HUES48 (cell line): ENCODE data around the gene GPR35.

ENCODE experiments used
- H3K27ac ChIP-seq: one replicate; pipeline ENCODE4 v1.7.0; 2013; ENCODE audit warnings: low read depth, low read length, inconsistent platforms
- H3K27me3 ChIP-seq: 2 replicates; pipeline ENCODE4 v1.6.1; 2013; ENCODE audit warnings: mild to moderate bottlenecking, low read length; ENCODE audit not compliant: control insufficient read depth, insufficient read depth
- H3K36me3 ChIP-seq: 2 replicates; pipeline ENCODE4 v1.6.1; 2013; ENCODE audit warnings: low read length; ENCODE audit not compliant: control insufficient read depth, insufficient read depth
- H3K4me1 ChIP-seq: 2 replicates; pipeline ENCODE4 v1.6.1; 2013; ENCODE audit warnings: mild to moderate bottlenecking, low read length; ENCODE audit not compliant: control insufficient read depth, insufficient read depth
- H3K4me3 ChIP-seq: 2 replicates; pipeline ENCODE4 v1.5.1; 2013; ENCODE audit warnings: mild to moderate bottlenecking, low read depth, low read length
- H3K9ac ChIP-seq: 2 replicates; pipeline ENCODE4 v1.6.1; 2013; ENCODE audit warnings: mild to moderate bottlenecking, low read depth, low read length, moderate library complexity
- H3K9me3 ChIP-seq: 2 replicates; pipeline ENCODE4 v1.6.1; 2013; ENCODE audit warnings: low read length; ENCODE audit not compliant: control insufficient read depth, insufficient read depth

The GPR35 gene

DNA sequence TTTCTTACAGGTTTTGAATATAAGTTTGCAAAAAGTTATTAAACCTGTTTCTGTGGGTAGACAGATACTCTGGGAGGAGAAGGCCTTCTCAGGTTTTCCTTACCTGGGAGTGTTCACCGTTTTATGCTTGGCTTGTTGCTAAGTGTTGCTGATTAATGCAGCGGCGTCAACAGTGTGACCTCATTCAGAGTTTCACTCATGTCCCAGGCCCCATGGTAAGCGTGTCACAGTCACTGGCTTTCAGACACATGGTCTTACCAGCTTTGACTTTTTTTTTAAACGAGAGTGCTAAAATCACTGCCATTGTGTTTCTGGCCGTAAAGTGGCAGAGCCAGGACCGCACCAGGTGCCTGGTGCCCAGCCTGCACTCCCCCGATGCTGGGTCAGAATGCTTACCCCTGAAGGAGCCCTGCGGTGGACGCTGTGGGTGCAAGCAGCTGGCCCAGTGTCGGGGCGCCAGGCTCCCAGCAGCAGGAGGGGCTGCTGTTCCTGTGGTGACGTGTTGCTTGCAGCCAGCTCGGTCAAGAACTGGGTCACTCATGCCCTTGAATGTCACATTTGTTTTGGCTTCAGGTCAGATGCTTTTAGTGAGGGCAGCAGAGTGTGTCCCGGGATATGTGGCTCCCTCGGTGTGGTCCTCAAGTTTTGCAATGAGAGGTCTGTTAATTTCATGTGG is 35.3 kb upstream of the GPR35 start:
- H3K4me1 ChIP-seq = peaks cover 11% of the 10 kb centered on the region
- no peak overlapping the region for H3K4me3 ChIP-seq
- no peaks in the 10 kb centered on the region for H3K27me3 ChIP-seq
- H3K36me3 ChIP-seq = peaks cover 27% of the 10 kb centered on the region
- H3K27ac ChIP-seq = no peak overlapping the region
- no peak overlapping the region for H3K9ac ChIP-seq
- no peaks in the 10 kb centered on the region for H3K9me3 ChIP-seq

DNA sequence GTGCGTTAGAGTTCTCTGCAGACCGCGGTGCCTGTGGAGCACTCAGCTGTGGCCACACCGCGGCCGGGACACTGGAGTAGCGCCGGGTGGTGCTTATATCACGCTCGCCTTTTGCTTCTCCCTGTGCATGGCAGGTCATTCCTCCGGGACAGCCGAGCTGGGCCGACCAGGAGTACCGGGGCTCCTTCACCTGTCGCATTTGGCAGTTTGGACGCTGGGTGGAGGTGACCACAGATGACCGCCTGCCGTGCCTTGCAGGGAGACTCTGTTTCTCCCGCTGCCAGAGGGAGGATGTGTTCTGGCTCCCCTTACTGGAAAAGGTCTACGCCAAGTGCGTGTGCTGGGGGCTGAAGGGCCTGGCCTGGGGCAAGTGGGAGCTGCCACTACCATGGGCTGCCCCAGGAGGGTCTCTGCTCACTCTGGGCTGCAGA is 34.6 kb upstream of the GPR35 start:
- Histone ChIP-seq H3K27ac (no peak overlapping the region), H3K36me3 (peaks cover 27% of the 10 kb centered on the region), H3K9ac (no peak overlapping the region)

DNA sequence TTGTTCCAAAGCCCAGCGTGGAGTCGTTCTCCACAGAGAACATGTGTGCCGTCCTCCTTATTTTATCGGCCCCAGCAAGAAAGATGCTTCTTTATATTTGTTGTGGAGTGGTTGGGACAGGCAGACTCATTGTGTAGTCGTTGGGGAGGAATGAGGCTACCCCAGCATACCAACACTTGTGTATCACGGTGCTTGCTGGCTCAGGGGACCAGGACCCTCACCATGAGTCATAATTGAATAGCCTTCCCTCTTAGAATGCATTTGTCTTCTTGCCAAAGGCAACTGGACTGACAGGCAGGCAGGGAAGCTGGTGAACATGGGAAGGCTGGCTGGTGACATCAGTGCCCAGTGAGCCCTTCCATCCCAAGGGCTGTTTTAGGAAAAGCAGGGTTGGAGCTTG is 34.1 kb upstream of the GPR35 start:
- no peaks in the 10 kb centered on the region for H3K9me3 ChIP-seq
- H3K27me3 ChIP-seq = no peaks in the 10 kb centered on the region
- H3K9ac ChIP-seq = no peak overlapping the region
- H3K4me1 ChIP-seq = 0 out of 2 replicates have a peak, but pooled peaks cover 5% of the 10 kb centered on the region
- no peak overlapping the region for H3K27ac ChIP-seq
- no peak overlapping the region for H3K4me3 ChIP-seq
- peaks cover 32% of the 10 kb centered on the region for H3K36me3 ChIP-seq

More for the DNA sequence above, 34.6 kb upstream of the GPR35 start:
- 0 out of 2 replicates have a peak, but pooled peaks cover 5% of the 10 kb centered on the region for H3K4me1 ChIP-seq
- H3K9me3 ChIP-seq = no peaks in the 10 kb centered on the region
- H3K4me3 ChIP-seq = no peak overlapping the region
- H3K27me3 ChIP-seq = no peaks in the 10 kb centered on the region

DNA sequence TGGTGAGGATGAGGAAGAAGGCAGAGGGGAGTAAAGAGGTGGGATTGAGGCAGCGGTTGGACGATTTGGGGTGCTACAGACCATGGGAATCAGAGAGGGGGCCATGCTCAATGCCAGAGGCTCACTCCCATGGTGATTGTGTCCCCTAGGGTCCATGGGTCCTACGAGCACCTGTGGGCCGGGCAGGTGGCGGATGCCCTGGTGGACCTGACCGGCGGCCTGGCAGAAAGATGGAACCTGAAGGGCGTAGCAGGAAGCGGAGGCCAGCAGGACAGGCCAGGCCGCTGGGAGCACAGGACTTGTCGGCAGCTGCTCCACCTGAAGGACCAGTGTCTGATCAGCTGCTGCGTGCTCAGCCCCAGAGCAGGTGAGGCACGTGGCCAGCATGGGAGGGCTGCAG is 33.5 kb upstream of the GPR35 start:
- Histone ChIP-seq H3K4me3 (no peak overlapping the region), H3K36me3 (peaks cover 35% of the 10 kb centered on the region)

DNA sequence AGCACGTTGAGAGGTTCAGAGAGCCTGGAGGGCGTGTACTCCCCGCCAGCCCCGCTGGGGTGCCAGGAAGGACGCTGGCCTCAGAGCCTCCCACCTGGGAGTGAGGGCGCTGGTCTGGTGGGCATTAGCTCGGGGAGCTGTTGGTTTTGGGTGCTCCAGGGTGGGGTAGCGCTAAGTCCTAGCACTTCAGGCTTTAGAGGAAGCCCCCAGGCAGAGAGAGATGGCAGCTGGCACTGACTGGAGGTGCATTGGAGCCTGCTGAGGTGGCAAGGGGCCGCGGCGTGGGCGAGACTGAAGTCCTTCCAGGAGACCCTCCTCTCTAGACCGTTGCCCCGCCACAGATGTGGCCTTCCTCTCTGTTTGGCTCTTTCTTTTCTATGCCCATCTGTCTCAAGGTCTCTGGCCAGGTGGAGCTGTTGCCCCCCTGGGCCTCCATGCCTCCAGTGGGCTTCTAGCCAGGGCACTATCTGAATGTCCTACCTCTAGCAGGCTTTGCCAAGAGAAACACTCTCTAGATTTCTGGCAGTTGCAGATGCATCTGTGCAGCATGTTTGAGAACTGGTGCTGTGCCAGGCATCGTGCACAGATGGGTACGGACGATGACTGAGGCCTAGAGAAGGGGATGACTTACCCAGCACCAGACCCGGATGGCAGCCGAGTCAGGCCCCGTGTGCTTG is 32.1 kb upstream of the GPR35 start:
- no peak overlapping the region for H3K4me3 ChIP-seq
- H3K4me1 ChIP-seq = no peaks in the 10 kb centered on the region
- no peak overlapping the region for H3K27ac ChIP-seq
- H3K9me3 ChIP-seq = no peaks in the 10 kb centered on the region
- no peak overlapping the region for H3K9ac ChIP-seq
- H3K27me3 ChIP-seq = no peaks in the 10 kb centered on the region
- peaks cover 42% of the 10 kb centered on the region for H3K36me3 ChIP-seq

More for the DNA sequence above, 33.5 kb upstream of the GPR35 start:
- Histone ChIP-seq H3K9ac (no peak overlapping the region), H3K27ac (no peak overlapping the region), H3K4me1 (0 out of 2 replicates have a peak, but pooled peaks cover 5% of the 10 kb centered on the region), H3K9me3 (no peaks in the 10 kb centered on the region), H3K27me3 (no peaks in the 10 kb centered on the region)

DNA sequence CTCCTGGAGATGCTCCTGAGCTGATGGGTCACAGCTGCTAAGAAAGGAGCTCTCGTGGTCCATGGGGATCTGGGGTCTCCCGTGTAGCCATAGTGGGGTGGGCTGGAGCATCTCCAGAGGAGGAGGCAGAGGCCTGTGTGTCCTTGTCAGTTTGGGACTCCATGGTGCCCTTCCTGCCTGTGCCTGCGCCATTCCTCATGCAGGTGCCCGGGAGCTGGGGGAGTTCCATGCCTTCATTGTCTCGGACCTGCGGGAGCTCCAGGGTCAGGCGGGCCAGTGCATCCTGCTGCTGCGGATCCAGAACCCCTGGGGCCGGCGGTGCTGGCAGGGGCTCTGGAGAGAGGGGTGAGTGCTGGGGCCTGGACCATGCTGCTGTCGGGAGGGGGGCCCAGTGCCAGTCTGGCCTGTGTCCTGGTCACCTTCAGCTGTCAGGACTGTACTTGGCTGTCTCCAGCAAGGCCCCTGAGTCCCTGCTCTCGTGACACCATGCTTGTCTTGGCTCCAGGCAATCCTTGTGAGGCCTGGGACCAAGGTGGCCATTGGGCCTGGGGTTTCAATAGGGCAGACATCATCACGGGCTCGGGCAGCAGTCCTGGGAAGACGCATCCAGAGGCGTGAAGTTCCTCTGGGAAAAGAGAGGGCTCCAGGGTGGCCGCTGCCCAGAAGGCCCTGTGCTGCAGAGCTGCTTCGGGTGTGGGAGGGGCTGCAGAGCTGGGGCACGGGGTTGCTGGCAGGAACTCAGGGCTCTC is 31.4 kb upstream of the GPR35 start:
- Histone ChIP-seq H3K4me3 (no peak overlapping the region), H3K36me3 (peaks cover 48% of the 10 kb centered on the region), H3K27ac (no peak overlapping the region), H3K27me3 (no peaks in the 10 kb centered on the region), H3K9me3 (no peaks in the 10 kb centered on the region), H3K9ac (no peak overlapping the region), H3K4me1 (no peaks in the 10 kb centered on the region)

DNA sequence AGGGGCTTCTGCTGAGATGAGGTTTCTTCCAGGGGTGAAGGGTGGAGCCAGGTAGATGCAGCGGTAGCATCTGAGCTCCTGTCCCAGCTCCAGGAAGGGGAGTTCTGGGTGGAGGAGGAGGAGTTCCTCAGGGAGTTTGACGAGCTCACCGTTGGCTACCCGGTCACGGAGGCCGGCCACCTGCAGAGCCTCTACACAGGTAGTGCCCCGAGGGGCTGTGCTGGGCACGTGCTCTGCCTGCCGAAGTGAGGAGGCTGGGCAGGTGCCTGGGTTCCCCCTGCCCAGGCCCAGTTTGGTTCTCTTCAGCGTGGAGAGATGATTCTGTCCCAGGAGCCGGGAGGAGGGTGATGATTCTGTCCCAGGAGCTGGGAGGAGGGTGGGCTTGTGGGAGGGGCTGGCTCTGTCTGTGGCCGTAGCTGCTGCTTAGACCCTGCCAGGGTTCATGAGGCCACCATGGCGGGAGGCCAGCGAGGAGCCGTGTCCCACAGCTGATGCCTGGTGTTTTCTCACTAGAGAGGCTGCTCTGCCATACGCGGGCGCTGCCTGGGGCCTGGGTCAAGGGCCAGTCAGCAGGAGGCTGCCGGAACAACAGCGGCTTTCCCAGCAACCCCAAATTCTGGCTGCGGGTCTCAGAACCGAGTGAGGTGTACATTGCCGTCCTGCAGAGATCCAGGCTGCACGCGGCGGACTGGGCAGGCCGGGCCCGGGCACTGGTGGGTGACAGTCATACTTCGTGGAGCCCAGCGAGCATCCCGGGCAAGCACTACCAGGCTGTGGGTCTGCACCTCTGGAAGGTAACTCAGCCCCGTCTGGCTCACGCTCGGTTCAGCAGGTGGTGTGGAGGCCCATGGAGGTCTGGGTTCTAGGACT is 30.5 kb upstream of the GPR35 start:
- Histone ChIP-seq H3K27ac (no peak overlapping the region), H3K4me1 (no peaks in the 10 kb centered on the region), H3K9ac (no peak overlapping the region), H3K4me3 (no peak overlapping the region), H3K36me3 (peaks cover 52% of the 10 kb centered on the region), H3K9me3 (no peaks in the 10 kb centered on the region), H3K27me3 (no peaks in the 10 kb centered on the region)

DNA sequence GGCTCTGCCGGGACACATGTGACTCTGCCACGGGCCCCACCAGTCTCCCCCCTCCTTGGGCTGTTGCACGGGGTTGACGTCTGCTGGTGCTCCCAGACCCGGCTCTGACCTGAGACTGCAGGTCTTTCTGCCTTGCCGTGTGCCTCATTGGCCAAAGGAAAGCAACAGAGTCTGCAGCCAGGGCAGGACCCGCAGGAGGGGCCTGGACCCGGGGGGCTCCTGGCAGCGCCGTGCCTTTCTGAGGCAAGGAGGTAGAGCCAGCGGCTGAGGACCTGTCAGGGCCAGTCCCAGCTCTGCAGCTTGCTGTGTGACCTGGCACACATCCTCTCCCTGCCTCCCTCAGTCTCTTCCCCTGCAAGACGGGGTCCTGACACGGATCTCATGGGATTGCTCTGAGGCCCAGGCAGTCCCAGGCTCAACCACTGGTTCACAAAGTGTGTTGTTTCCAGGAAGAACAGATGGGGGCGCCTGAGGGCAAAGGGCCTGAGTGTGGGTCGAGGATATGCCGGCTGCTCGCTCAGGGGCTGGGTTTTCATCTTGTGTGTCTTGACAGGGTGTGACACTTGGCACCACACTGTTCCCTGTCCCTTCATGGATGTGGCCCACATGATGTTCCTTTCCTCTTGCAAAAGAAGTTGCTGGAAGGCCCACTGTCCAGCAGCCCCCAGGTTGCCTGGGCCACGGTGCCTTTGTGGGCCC is 29.8 kb upstream of the GPR35 start:
- H3K9ac ChIP-seq = no peak overlapping the region
- H3K27me3 ChIP-seq = no peaks in the 10 kb centered on the region
- peaks cover 49% of the 10 kb centered on the region for H3K36me3 ChIP-seq
- H3K4me1 ChIP-seq = no peaks in the 10 kb centered on the region
- no peak overlapping the region for H3K27ac ChIP-seq
- H3K4me3 ChIP-seq = no peak overlapping the region
- no peaks in the 10 kb centered on the region for H3K9me3 ChIP-seq

DNA sequence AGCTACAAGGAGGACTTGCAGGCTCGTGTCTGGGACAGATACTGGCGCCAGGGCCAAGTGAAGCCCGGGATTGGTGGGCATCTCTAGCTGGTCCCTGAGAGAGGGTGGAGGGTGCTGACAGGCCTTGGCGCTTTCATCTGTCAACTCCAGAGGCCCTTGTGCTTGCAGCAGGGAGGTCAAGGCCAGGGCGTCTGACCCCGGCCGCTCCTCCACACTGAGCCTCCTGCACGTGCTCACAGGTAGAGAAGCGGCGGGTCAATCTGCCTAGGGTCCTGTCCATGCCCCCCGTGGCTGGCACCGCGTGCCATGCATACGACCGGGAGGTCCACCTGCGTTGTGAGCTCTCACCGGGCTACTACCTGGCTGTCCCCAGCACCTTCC is 29.2 kb upstream of the GPR35 start:
- Histone ChIP-seq H3K27ac (no peak overlapping the region), H3K9me3 (no peaks in the 10 kb centered on the region), H3K9ac (no peak overlapping the region), H3K4me3 (no peak overlapping the region), H3K36me3 (peaks cover 44% of the 10 kb centered on the region), H3K27me3 (no peaks in the 10 kb centered on the region), H3K4me1 (no peaks in the 10 kb centered on the region)

DNA sequence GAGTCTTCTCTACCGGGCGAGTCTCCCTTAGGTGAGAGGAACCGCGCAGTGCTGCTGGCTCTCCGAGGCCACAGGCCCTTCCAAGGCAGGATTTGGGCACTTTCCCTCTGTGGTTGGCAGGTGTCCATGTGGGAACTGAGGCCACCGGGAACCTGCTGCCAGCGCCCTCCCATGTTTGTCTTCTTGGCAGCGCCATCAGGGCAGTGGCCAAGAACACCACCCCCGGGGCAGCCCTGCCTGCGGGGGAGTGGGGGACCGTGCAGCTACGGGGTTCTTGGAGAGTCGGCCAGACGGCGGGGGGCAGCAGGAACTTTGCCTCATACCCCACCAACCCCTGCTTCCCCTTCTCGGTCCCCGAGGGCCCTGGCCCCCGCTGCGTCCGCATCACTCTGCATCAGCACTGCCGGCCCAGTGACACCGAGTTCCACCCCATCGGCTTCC is 28.8 kb upstream of the GPR35 start:
- H3K27ac ChIP-seq = no peak overlapping the region
- H3K4me3 ChIP-seq = no peak overlapping the region
- H3K36me3 ChIP-seq = peaks cover 39% of the 10 kb centered on the region
- no peaks in the 10 kb centered on the region for H3K9me3 ChIP-seq
- H3K27me3 ChIP-seq = no peaks in the 10 kb centered on the region
- no peaks in the 10 kb centered on the region for H3K4me1 ChIP-seq
- no peak overlapping the region for H3K9ac ChIP-seq
